DMS153 treated with DMSO at 0.1 percent for 48 hours (cell line): ENCODE results near the gene CLSTN2.

Experiments
- DNase-seq: peaks from one replicate; lab custom pipeline; 2025; ENCODE audit not compliant: unreplicated experiment; lab: John Stamatoyannopoulos, UW

CLSTN2 gene

GRCh38 chr3:140051019-140051957 is 116.3 kb downstream of the CLSTN2 start:
- DNase-seq = no peak

DNA sequence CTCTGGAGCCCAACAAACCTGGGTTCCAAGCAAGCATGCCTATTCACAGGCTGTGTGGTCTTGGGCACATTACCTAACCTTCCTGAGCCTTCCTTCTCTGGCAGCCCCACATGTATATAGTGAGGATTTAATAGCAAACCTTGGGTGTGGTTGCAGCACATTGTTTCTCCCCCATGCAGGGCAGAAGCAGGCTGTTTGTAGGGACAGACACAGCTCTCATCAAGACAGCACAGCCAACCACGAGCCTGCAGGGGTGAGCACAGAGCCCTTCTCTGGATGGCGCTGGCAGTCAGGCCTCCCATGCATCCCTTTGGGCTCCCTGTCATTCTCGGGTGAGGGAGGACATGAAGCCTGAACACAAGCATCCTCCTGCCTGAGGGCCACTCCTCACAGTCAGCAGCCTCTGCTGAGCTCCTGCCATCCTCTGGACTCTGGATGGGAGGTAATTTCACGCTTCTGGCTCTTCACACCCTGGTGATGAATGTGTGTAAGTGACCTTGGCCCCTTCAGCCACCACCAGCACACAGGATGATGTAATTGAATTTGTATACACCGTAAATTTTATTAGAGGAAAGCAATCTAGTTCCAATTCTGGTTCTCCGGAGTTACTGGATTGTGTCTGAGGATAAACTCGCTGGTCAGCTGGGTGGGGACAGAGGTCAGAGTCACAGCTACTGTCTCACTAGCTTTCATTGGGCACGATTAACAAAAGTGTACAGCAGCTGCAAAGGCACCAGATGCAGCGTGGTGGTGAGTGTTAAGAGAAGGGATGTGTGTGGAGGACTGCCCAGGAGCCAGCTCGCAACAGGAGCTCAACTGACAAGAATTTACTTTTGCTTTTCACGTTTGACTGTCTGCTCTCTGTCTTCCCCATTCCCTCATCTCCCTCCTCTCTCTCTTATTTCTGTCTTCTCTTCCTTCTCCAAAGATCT is 118.1 kb downstream of the CLSTN2 start:
- DNase-seq = no peak

DNA sequence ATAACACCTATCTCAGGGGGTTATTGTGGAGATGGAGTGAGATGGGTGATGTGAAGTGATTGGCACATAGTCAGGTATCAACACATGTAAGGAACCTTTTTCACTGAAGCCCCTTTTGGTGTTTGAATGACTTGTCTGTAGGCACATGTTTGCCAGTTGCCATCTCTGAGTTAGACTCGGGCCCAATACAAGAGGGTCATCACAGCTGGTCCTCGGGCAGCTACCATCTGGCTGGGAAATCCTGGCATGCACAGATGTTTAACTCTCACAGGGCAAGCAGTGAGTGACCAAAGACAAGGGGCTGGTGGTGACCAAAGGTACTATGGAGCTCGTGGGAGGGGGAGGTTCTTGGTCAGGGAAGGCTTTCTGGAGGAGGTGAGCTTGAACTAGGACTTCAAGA is 118.8 kb downstream of the CLSTN2 start:
- DNase-seq = no peak

DNA sequence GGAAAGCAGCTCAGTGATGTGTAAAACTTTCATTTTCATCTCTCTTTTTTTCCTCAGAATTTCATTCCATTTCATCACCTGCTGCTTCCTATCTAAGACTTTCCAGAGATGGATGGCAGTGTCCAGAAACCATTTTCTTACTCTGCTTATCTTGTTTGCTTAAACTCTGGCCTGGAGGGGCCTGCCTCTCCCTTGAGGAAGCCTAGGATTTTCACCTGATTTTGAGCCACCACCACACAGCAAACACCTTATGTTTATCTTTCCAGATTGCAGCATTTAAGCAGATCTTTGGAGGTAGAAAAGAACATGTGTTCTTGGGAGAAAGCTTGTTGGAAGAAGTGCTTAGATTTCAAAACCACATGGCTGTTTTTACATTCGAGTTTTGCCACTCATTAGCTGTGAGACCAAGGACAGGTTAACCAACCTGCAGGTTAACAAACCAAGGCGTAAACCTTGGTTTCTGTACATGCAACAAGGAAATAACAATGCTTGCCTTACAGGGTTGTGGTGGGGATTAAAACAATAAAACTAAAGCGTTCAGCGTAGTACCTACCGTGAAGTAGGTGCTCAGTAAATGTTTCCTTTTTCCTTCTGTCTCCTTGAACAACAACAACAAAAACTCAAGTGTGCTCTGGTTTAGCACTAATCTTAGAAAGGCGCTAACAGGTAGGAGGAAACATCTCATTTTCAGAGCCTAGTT is 120.3 kb downstream of the CLSTN2 start:
- DNase-seq = no peak

- DNase-seq = no peak
These were observed 121.1 kb downstream of the CLSTN2 start for GRCh38 chr3:140056047-140056446.

DNA sequence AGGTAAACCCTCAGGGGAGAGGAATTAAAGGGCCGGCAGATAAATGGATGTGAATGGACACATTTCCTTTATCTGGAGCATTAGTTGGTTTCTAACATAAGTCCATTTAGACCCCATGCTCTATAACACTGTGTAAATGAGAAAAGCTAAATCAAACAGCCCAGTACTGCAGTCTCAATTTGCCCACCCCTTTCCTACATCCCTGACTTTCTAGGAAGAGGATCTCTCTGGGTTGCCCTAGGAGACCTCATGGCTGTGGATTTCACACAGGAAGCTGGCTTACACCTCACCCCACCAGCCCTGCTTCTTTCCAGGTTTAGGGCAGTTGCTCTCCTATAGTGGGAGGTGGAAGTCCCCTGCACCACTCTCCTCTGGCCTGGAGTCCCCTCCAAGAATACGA is 126.2 kb downstream of the CLSTN2 start:
- DNase-seq = no peak

DNA sequence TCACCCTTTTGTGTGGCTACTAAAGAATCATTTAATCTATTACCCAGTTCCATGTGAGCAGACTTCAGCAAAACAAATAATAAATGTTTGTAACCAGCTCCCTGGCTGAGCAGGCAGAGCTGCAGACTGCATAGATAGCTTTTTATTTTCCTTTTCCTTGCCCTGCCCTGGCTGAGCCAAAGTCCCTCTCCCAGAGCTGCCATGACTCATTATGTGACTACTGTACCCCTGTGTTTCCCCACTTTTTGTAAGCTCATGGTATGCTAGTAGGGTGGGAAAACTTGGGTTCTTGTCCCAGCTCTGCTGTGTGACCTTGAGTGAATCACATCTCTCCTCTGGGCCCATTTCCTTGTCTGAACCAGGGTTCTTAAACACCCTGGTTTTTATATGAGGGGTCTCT is 127.5 kb downstream of the CLSTN2 start:
- DNase-seq = no peak

DNA sequence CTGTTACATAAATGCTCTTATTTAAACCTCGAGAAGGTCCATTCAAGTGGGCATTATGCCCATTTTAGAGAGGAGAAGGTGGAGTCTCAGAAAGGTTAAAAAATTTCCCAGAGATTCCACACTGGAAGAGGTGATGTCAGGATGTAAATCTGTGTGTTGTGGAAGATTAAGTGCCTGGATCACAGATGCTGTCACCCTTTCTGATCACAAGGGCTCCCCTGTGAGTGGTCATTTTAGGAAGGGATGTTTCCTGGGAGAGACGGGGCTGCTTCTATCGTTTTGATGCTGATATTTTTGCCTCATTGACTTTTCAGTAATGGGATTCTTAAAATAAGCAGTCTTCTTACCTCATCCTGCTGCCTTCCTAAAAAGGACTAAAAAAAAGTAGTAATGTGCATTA is 132.5 kb downstream of the CLSTN2 start:
- no peak for DNase-seq

DNA sequence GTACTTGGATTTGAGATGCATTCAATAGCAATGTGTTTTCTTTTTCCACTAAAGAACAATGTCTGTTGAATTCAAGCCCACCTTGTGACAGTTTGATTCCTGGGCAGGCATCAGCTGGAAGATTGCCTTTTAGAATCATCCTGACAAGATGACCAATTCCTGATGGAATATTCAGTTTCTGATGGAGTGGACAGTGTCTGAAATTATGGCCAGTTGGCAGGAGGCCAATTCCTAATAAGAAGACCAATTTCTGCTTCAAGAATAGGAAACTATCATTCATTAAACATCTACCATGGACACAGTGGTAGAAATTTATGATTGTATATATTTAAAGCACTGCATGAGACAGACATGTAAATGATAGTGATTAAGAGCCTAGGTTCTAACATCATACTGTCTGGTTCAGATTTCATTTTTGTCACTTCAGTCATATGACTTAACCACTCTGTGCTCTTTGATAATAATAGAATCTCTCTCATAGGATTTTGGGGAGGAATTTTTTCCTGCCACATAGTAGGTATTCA is 133.6 kb downstream of the CLSTN2 start:
- DNase-seq = no peak

DNA sequence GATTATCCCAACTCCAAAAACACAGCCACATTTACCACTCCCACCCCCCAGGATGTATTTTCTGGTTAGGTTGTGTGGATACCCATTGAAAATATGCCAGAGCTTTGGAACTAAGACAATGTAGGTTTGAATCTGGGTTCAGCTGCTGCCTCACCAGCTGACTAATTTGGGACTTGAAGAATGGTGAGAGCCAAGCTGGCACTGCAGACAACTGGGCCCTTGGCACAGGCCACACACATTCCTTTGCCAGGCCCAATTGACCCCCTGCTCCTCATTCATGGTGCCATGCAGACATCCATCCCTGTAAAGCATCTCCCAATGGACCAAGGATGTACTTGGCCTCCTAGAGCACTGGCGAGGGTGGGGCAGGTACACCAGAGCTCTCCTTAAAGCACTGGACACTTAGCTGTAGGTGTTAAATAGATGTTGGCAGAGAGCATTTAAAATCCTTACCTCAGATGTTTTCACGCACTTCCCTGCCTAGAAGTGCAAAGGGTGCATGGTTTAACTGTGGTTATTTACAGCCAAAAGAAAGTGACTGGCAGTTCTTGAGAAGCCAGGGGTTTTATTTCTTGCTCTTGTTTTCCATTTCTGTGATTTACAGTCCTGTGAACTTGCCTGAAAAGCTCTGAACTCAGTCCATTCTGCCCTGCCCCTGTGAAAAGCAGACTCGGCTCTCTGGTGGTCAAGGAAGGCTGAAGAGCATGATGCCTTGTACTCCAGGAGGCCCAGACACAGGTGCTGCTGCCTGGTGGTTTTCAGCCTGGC is 138.5 kb downstream of the CLSTN2 start:
- no peak for DNase-seq

DNA sequence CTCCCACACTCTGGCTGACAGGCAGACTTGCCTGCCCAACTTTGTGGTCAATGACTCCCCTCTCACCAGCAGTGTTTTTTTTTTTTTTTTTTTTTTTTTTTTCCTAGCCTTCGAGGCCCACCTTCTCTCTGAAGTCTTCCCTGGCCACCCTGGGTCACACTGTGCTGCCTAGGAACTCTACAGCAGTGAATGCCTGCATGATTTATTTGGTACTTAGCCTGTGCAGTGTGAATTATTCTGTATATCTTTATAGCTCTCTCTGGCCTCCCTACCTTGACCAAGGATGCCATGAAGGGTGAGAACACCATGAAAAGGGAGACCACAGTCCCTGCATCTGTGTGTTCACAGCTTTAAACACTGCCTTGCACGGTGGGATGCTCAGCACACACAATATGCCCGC is 141.6 kb downstream of the CLSTN2 start:
- no peak for DNase-seq

DNA sequence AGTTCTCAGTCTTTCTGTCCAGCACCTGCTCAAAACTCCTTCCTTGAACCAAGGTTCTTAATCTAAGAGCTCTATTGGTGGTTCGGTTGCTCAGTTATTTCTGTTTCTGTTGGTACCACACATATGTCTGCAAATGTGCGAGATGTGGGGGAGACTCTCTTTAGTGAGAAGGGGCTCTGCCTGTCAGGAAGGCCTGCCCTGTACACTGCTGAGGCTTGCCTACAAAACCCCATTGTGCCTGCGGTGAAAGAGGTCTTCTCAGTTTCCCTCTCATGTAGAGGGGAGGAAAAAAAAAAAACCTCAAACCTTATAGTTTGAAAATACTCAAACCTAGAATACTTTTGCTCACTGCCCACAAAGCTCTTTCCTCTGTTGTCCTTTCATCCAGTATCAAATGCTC is 142.4 kb downstream of the CLSTN2 start:
- DNase-seq = no peak

GRCh38 chr3:140078343-140078742 is 143.4 kb downstream of the CLSTN2 start:
- no peak for DNase-seq

DNA sequence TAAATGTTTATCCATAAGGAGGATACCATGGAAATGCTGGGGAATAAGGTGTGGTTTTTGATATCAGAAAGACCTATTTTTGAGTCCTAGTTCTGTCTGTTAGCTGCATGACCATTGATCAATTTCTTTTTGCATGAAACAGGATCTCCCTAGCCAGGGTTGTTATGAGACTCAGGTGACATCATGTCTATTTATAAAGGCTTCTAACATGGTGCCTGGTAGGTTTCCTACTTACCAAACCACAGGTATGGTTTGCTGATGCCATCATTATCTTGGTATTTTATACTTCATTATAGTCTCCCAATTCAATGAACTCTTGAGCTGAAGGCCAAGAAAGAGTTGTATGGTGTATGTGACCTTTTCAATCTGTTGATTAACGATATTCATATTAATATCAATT is 144.0 kb downstream of the CLSTN2 start:
- no peak for DNase-seq

- no peak for DNase-seq
These were observed 146.9 kb downstream of the CLSTN2 start for GRCh38 chr3:140081887-140082286.

DNA sequence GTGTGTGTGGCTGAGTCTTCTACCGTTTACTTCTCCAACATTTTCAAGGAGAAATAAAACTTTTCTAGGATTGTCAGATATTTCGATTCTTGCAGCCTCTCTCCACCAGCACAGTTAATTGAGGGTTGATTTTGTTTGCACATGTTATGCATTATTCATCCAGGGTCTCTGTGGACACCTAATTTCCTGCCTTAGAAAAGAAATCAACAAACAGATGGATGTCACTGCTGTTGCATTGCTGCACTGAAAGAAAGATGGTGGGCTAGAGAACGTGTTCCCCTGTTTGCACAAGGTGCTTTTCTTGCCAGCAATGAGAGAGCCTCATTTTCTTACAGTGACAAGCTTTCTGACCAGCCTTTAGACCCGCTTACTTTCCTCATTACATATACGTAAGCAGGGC is 150.0 kb downstream of the CLSTN2 start:
- DNase-seq = no peak

GRCh38 chr3:140086642-140087041 is 151.7 kb downstream of the CLSTN2 start:
- no peak for DNase-seq

GRCh38 chr3:140088058-140088457 is 153.1 kb downstream of the CLSTN2 start:
- no peak for DNase-seq

DNA sequence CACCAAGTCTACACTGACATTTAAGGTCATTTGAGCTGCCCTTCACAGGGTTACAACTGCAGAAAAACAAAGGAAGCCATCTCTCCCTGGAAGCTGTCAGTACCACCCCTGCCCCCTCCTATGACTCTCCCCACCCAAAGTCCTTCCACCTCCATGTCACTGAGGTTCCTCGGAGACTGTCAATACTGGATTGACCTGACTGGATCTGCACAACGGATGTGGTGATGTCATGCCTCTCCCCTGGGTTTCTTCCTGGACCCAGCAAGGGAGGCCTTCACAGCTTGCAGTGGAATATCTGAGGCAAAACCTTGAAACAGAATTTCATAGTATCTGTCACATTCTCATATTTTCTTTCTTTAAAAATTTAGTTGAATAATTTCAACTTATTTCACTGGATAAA is 153.5 kb downstream of the CLSTN2 start:
- no peak for DNase-seq

GRCh38 chr3:140089403-140090072 is 154.6 kb downstream of the CLSTN2 start:
- DNase-seq = no peak
